ENCODE measurements around the gene COBL. TPM values are rescaled to one million over a fixed set of nuclear protein-coding genes. Genes with fewer than 3 reads are reported as not detected.

COBL gene
- polyA plus RNA-seq, 1 donor: 145 TPM

DNA sequence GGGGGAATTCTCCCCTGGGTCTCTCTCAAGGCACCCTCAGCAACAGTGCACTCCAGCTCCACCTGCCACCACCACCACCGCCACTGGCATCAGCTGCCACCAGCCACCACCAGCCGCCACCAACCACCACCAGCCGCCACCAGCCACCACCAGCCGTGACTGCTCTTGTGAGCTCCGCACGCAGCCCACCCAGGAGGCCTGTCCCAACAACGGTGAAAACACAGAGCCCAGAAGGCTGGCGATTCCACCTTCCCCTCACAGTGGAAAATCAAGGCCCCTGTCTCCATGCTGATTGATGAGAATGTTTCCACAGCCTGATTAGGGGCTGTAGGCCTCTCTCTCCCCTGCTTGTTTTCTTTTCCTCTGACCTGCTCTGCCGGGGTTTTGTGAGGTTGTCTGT lies 41.1 kb downstream of the COBL start:
- no peak for DNase-seq

DNA sequence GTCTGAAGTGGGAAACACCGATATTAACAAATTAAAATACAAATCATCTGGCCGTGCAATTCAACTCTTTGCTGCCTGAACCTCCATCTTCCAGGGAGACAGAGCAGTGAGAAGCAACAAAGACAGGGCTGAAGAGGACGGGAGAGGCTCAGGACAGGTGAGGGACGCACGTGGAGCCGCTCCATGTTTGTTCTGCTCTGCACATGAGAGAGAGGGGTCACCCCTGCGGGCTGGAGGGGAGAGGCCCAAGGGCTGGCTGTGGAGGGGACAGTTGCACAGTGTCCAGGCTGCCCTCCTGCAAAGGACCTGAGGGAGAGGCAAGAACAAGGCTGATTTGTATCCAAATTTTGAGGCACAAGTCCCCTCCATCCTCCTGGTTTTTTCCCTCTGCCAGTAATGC lies 41.7 kb downstream of the COBL start:
- no peak for DNase-seq

DNA sequence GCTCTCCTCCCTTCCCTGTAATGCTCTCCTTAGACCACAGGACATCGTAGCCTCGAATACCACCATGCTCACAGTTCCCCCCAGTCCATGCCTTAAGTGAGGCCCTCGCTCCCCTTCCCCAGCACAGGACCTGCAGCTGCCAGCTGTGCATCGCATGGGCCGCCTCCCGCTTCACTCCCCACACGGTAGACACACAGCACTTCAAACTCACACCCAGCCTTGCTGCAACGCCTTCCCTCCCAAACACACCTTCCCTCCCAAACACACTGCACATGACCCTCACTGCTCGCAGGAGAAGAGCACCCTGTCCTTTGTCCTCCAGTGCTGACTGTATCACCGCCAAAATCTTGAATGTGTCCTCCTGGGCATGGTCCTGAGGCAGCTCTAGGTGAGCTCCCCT lies 42.6 kb downstream of the COBL start:
- DNase-seq: no peak

DNA sequence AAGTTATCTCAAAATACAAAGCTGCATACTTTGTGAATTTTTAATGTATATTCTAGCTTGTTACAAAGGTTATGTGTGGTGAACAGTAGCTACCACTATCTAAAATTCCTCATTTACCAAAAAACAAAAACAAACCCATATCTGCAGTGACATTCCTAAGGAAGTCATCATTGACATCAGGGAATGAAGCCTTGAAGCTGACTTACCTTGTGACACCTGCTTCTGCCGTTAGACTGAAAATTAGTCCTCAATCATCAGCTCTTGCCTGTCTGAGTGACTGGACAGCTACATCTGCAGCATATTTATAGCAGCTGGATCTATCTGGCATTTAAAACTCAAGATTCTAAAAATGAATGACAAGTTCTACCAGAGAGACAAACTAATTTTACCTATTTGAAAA lies 43.2 kb downstream of the COBL start:
- no peak for DNase-seq

DNA sequence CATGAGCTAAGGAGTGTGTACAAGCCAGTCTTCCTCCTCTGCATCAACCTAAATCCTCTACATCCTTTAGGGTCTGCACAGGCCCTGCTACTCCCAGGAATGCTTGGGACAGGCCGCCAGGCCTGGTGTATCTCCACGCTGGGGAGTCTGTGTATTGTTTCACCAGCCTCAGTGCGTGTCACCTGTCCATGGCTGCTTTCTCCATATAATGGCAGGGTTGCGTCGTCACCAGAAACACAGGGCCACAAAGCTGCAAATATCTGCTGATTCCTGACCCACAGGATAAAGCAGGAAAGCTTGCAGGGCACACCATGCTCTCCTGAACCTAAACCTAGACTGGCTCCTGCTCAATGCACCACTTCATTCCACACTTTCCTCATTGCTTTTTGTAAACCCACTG lies 45.6 kb downstream of the COBL start:
- no peak for DNase-seq

DNA sequence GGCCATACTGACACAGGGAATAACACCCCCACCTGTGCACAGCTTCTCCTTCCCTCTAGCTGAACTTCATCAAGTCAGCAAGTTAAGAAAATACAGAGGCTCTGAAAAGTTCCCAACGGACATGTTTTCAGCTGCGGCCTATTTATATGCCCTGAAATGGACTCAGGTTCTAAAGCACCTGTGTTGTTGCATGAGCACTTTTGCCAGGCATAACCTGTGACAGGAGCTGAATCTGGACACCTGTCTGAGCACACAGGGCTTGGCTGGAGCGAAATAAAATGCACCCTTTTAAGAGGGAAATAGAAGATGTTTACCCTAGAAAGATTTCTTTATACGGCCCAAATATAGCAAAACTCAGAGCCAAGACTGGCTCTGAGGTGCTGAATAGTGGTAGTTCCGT lies 46.7 kb downstream of the COBL start:
- DNase-seq: no peak

DNA sequence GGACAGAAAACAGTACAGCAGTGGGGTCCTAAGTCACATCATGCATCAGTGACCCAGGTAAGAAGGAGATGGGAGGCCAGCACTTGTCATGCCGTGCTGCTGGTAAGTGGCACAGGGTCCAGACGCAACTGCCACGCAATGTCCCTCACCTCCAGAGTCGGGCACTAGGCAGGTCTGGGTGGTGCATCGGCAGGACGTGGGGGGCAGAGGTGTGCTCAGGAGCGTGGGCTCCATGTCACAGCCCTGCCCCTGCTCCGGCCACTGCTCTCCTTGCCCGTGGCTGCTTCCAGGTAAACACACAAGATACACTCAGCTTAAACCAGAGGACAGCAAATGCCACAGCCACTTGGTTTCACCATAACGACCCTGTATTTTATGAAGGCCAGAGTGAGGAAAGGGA lies 47.3 kb downstream of the COBL start:
- DNase-seq: no peak

DNA sequence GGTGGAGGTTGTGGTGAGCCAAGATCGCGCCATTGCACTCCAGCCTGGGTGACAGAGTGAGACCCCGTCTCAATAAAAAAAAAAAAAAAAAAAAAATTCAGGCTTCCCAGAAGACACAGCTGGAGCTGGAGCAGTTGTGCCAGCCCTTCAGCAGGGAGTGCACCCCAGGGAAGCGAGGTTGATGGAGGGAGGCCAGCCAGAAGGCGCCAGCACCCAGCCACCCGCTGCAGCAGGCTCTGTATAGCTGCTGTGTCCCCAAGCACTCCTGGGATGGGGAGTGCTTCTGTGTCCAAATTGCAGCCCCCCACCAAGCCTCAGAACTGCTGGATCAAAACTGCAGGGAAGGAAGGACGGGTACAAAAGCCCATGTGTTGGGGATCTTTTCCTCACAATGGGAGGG lies 47.8 kb downstream of the COBL start:
- no peak for DNase-seq

DNA sequence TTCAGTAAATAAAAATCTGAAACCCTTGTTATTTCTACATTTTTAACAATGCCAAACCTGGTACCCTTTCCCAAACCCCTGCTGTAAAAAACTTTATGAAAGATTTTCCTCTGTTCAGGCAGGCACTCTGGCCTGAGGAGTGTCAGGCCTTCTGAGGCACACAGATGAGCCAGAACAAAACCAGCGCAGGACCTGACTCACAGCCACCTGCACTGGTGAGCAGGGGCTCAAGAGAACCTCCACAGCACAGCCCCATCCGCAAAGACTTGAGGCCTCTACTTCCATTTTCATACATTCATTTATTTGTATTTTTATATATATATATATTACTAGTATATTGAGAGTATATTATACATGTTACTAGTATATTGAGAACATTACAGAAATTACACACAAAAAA lies 49.4 kb downstream of the COBL start:
- no peak for DNase-seq

DNA sequence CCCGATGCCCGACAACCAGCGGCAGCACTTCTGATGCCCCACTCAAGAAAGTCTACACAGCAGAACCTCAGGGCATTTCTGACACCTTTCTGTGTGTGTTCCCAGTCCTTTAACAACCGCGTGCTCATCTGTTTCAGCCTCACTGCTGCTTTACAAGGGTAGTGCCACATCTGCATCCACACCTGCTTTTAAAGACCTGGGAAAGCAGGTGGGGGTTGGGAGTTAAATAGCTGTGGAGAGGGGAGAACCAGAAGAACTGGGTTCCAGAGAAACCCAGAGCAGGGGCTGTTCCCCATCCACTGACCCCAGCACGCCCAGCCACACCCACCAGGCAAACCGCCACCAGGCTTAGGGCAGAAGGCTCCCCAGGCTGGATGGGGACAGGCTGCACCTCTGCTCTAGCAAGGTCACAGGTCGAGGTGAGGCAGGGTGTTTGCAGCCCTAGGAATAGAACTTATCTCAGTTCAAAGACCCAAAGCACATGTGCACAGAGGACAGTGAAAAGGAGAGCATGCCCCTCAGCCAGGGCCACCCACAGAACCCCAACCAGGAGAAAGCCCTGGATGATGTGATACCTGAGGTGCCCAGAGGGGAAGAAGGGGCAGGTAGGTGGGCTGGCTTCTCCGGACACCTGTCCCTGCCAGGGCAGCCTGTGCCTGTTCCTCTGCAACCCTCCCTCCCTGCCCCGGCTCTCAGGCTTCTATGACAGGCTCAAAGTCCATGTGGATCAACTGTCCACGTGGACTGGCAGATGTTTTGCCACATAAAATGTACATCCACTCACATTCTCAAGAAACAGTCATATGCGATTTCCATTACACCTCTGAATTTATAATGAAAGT lies 51.3 kb downstream of the COBL start:
- no peak for DNase-seq

DNA sequence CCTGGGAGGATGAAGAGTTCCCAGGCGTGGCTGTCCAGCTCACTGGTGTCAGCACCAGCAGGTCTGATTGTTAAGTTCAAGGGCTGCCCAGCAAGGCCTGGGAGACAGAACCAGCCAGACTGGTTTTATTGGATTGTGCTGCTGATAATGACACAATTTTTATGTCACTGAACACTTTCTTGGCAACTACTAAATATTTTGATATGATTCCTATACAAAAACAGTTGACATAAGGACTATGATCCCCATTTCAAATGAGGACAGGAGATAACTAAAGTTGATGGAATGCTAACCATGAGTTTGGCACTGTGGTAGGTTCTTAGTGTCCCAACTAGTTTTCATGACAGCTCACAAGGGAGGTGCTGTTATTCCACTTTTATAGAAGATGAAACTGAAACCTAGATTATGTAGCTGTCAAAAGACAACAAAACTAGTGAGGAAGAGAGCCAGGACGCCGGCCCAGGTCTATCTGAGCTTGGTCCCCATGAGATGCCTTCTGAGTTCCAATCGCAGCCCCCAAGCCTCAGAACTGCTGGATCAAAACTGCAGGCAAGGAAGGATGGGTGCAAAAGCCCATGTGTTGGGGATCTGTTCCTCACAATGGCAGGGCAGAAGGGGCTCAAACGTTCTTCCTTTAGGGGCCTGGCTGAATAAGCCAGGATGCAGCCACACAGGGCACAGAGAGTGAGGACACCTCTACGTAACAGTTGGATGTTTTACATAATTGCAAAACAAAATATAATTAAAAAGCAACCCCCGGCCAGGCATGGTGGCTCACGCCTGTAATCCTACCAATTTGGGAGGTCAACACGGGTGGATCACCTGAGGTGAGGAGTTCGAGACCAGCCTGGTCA lies 52.8 kb downstream of the COBL start:
- DNase-seq: no peak

DNA sequence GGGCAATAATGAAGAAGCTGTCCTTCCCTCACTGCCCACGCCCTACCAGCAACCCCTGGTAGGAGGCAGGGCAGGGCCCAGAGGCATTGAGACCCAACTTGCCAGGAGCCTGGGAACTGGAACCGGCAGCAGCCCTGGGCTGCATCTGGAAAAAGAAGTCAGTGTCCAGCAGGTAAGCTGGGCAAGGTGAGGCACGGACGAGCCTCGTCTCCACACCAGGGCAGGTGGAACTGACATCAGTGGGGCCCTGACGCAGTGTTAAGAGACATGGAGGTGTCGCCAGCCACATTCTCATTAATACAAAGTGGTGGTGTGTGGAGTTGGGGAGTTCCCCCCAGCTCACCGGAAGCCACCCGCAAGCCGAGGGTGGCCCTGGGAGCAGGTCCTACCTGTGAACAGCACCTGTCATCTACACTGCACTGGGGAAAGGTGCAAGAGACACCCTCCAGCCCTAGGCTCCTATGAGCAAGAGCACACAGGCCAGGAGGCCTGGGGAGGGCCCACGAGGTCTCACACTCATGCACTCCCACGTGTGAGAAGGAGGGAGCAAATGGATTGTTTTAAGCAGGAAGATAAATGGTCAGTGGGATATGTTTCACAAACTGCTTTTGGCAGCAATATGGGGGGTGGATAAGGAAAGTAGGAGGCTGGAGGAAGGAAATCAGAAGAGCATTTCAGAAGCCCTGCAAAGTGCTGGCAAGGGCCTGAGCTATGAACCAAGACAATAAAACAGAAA lies 53.6 kb downstream of the COBL start:
- no peak for DNase-seq

DNA sequence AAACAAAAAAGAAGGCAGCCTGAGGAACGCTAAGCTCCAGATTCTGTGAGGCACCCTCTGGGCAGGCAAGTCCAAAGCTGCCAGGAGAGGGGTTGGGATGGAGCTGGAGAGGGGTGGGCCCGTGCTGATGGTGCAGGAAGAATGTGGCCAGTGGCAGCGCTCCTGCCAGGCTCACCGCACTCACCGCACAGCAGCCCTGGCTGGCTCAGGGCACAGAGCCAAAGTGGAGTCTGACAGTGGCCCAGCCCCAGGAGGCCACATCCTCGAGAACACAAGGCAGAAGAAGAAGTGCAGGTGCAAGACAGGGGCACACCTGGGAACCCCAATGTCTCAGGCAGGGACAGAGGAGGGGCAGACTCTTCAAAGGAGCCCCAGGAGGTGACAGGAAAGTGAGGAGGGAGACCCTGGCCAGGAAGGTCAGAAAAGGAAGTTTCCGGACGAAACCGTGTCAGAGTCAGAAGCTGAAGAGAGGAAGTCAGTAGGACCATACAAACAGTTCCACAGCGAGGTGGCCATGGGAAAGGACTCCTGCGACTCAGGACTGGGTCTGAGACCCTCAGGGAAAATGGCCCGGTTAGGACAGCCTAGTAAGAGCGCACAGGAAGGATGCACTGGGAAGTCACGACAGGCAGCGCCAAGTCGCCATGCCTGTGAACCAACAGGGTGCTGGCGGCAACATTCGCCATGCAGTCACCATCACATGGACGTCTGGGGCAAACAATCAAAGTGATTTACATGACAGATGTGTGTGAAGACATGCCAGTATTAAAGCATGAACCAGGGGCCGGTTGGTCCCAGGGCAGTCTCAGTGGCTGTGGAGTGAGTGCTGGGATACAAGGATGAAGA lies 54.4 kb downstream of the COBL start:
- no peak for DNase-seq

DNA sequence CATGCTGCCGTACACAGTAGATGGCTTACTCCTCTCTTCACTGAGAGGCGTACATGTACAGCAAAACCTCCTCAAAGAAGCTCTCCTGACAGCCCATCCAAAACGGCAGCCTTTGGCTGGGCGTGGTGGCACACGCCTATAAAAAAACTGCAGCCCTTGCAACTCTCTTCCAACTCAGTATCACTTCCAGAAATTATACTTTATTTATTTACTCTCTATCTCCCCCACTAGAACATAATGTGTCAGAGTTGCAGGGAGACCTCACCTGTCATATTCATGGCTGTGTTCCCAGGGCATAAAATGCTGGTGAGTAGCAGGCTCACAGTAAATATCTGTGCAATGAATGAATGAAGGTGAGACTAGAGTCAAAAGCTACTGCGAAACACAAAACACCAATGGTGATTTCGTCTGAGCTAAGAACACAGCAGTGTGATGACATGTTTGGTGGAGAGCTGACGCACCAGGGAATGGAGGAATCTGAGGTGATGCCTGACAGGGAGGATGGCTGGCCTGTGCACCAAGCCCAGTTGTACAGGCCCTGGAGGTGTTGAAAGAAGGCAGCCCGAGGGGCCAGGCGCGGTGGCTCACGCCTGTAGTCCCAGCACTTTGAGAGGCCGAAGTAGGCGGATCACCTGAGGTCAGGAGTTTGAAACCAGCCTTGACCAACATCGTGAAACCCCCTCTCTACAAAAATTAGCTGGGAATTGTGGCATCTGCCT lies 55.3 kb downstream of the COBL start:
- no peak for DNase-seq

DNA sequence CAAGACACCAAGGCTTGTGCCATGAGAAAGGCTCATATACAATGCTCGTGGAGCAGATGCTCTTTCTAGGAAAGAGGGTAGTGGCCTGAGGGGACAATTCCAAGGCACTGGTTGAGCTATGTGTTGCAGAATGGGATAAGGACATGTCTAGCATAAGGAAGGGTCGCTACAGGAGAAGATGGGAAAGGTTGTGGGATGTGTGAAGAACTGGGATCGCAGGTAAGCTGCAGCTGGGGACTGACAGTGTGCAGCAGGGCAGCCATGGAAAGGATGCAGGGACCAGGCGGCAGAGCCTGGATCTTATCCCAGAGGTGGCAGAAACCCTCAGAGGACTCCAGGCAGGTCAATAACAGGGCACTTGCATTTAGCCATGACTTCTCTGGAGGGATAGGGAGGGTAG lies 56.1 kb downstream of the COBL start:
- no peak for DNase-seq

DNA sequence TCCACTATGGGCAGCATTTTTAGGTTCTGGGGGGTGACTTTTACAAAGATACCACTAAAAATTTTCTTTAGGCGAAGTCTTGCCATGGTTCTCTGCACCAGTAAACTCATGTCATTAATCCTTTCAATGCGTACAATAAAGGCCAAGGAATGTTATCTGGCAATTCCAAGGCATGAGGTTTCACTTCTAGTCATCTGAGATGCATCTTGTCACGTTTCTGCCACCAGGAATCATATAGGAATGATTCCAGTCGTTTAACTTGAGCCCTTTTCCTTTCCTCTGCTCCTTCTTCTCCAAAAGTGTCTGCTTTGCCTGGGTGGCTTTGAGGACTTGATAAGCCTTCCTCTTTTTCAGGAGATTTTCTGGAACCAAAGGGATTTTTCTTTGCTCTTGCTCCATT lies 56.8 kb downstream of the COBL start:
- DNase-seq: no peak

DNA sequence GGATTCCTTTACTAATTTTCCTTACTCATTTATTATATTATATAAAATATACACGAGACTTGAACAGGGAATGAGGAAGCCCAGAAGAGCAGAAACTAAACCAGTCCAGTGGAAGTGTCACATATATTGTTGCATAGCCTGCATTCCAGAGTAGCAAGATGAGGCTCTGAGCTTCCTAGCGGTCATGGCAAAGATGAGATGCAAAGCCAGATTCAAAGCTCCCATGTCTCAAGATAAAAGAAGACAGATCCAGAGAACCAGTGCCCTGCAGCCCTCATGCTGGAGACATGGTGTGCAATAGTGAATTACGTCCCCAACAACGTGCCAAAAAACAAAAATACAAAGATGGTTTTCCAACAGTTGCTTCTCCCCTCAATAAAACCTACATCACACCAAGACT lies 59.7 kb downstream of the COBL start:
- DNase-seq: no peak

DNA sequence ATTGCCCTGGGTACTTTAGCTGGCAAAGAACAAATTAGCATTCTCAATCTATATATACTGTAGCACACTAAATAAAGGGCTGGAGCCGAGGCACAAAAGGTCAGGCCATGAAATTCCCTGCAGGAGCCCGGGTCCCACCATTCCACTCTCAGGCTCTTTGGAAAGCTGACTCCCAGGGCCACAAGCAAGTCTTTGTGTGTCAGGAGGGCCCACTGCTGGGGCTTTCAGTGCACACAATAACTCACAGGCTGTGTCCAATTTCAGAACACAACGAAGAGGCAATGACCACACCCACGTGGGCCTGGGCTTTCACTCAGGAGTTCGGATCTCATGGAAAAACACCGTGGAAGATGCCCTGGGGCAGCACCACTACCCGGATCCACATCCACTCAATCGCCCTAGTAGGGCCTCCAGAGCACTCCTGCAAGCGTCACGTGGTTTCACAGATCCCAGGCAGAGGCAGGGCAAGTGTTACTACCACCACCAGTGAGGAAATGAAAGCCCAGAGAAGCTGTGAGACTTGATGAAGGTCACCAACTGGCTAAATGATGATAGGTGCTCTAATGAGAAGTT lies 60.3 kb downstream of the COBL start:
- no peak for DNase-seq

DNA sequence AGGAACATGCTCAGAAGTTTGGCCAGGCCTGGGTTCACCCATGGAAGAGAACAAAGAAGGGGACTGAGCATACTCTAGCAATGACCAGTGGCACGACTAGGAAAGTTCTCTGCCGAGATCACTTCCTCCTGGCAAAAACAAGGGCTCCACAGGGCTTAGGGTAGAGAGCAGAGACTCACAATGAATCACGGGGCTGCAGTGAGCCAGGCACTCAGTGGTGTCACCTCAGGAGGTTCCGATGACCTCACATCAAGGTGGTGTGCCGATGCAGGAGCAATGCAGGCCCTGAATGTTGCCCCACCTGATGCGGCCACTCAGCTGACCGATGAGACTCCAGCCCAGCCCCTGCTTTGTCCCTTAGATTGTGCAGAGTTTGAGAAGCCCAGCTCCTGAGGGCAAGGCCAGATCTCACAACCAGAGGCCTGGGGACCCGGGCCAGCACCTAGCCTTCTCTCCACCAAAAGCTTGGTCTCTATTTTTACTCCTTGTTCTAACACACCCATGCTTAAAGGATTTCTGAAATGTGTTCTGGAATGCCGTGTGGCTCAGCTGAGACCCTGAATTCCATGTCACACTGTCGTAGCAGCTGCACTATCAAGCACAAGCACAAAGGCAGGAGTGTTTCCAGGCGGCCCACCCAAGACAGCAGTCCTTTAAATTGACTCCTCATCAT lies 60.9 kb downstream of the COBL start:
- no peak for DNase-seq

DNA sequence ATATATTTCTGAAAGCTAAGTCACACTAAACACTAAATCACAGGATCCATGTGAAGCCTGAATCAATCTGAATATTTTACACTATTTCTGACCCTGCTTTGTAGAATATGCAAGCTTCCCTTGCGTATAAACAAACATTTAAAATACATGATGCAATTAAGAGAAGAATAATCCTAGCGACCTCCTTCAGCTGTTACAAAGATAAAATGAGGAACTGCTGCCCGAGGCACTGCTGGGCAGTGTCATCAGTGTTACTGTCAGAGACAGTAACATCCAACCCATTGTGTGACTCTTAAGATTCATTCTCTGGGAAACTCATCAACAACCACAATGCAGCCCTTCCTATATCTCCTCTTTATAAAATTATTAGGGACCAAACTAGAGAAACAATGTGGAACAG lies 61.6 kb downstream of the COBL start:
- DNase-seq: no peak

DNA sequence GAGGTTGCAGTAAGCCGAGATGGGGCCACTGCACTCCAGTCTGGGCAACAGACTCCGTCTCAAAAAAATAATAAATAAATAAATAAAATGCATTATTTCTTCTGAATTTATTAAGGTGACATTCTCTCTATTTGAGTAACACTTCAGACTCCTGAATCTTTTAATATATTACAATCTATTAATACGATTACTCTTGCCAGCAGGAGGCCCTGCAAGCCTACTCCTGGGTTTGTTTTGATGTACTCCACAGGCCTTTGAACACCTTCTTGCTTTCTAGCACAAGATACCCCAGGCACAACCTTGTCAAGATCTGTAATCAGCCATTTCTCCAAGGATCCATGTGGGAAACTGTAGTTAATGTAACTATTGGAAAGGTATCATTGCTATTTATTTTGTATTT lies 63.5 kb downstream of the COBL start:
- DNase-seq: no peak
